Measurements from ENCODE around the gene PDE4D.

Gene PDE4D

DNA sequence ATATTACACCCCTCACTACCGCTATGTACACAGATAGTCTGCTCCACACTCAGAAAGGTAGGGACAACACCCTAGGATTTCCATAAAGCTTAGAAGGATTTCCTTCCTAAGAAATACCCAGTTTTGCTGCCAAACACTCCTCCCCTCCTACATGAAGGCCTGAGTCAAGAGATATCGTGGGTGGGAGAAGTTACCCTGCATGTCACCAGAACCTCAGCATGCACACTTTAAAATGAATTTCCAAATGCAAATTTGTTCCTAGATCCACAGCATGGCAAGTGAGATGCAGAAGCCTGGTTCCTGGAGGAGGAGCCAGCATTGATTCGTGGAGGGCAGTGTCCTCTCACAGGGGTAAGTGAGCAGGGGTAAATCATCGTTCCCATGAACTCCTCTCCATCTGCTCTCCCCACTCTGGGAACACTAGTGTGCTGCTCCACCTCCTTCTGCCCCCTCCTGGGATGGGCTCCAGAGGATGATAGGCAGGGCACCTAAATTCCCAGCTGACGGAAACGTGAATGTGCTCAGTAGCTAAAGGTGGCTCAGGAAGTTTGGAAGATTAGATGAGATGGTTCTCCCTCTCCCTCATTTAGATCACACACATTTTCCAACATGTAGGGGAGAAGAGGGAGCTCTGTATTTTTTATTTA is 76.7 kb downstream of the PDE4D start:
- H3K4me3 ChIP-seq (ENCODE audit: low read depth, low read length) = no peak overlapping the region
- DNase-seq (ENCODE audit: low read depth, low spot score) = no peak
- in situ Hi-C loops (cut with HindIII; ENCODE audit: low sequenced_read_pairs) = loop anchor here (25.0 kb wide), 1 partner anchor 571 kb away; no protein-coding TSS in a partner anchor
- TF ChIP-seq CTCF (IDR thresholded peaks at IDR 0.05; ENCODE audit: low read depth, low read length) = no peak

DNA sequence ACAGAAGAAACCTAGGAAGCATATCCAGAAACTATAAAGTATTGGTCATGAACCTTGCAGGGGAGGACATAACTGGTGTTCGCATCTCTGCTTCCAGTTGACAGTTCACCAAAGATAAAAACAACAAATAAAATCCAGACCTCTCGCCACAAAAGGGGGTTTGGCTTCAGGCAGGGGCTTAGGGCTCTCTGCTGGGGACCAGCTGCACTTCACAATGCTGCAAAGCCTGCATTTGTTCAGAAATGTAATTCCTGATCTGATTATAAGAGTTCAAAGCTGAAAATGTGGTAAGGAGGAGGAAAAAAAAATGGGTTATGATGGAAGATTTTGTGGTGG is 79.0 kb downstream of the PDE4D start:
- in situ Hi-C loops (cut with HindIII; ENCODE audit: low sequenced_read_pairs) = loop anchor here (25.0 kb wide), 1 partner anchor 573 kb away; no protein-coding TSS in a partner anchor
- DNase-seq (ENCODE audit: low read depth, low spot score) = no peak
- no peak for TF ChIP-seq CTCF (IDR thresholded peaks at IDR 0.05; ENCODE audit: low read depth, low read length)
- H3K4me3 ChIP-seq (ENCODE audit: low read depth, low read length) = no peak overlapping the region

GRCh38 chr5:59813761-59814536 is 79.6 kb downstream of the PDE4D start:
- DNase-seq (ENCODE audit: low read depth, low spot score) = peak; percentile 89

GRCh38 chr5:59810041-59810440 is 83.5 kb downstream of the PDE4D start:
- in situ Hi-C loops (cut with HindIII; ENCODE audit: low sequenced_read_pairs) = loop anchor here (25.0 kb wide), 1 partner anchor 577 kb away; no protein-coding TSS in a partner anchor
- H3K4me3 ChIP-seq (ENCODE audit: low read depth, low read length) = no peak overlapping the region
- peak; percentile 91 for TF ChIP-seq CTCF (IDR thresholded peaks at IDR 0.05; ENCODE audit: low read depth, low read length)
- DNase-seq (ENCODE audit: low read depth, low spot score) = peak; percentile 74

More at GRCh38 chr5:59813761-59814536, 79.6 kb downstream of the PDE4D start:
- in situ Hi-C loops (cut with HindIII; ENCODE audit: low sequenced_read_pairs) = loop anchor here (25.0 kb wide), 1 partner anchor 573 kb away; no protein-coding TSS in a partner anchor
- TF ChIP-seq CTCF (IDR thresholded peaks at IDR 0.05; ENCODE audit: low read depth, low read length) = peak; percentile 62
- no peak overlapping the region for H3K4me3 ChIP-seq (ENCODE audit: low read depth, low read length)

- H3K4me3 ChIP-seq (ENCODE audit: low read depth, low read length) = no peak overlapping the region
- no peak for DNase-seq (ENCODE audit: low read depth, low spot score)
- in situ Hi-C loops (cut with HindIII; ENCODE audit: low sequenced_read_pairs) = loop anchor here (25.0 kb wide), 1 partner anchor 579 kb away; no protein-coding TSS in a partner anchor
- no peak for TF ChIP-seq CTCF (IDR thresholded peaks at IDR 0.05; ENCODE audit: low read depth, low read length)
Observed at GRCh38 chr5:59807806-59808205, 85.7 kb downstream of the PDE4D start.

GRCh38 chr5:59800347-59800893 is 93.1 kb downstream of the PDE4D start:
- in situ Hi-C loops (cut with HindIII; ENCODE audit: low sequenced_read_pairs) = loop anchor here (25.0 kb wide), 1 partner anchor 587 kb away; no protein-coding TSS in a partner anchor
- TF ChIP-seq CTCF (IDR thresholded peaks at IDR 0.05; ENCODE audit: low read depth, low read length) = no peak
- H3K4me3 ChIP-seq (ENCODE audit: low read depth, low read length) = no peak overlapping the region
- DNase-seq (ENCODE audit: low read depth, low spot score) = no peak

Measured in astrocyte of the spinal cord (primary cell).